Upper lobe of right lung (tissue), 1 donor: ENCODE measurements around the gene MLLT1. TPM values are rescaled to one million over a fixed set of nuclear protein-coding genes. Genes with fewer than 3 reads are reported as not detected.

Experiments
- ATAC-seq: fragments of 200-7000 bp; cut with Tn5 transposase; one replicate; pipeline ENCODE4 v1.9.1; 2020; ENCODE audit warnings: mild to moderate bottlenecking, moderate library complexity
- DNase-seq: peaks from one replicate; pipeline ENCODE4 v3.0.0-alpha.2; 2020
- H3K27ac ChIP-seq: fragments of 200-600 bp; one replicate; pipeline ENCODE4 v1.8.0; 2022
- H3K27me3 ChIP-seq: fragments of 200-600 bp; one replicate; pipeline ENCODE4 v1.8.0; 2022; ENCODE audit warnings: mild to moderate bottlenecking
- H3K36me3 ChIP-seq: fragments of 200-600 bp; one replicate; pipeline ENCODE4 v1.8.0; 2022
- H3K4me1 ChIP-seq: fragments of 200-600 bp; one replicate; pipeline ENCODE4 v1.8.0; 2022
- H3K4me3 ChIP-seq: fragments of 200-600 bp; one replicate; pipeline ENCODE4 v1.8.0; 2022; ENCODE audit warnings: mild to moderate bottlenecking
- H3K9me3 ChIP-seq: fragments of 200-600 bp; one replicate; pipeline ENCODE4 v1.8.0; 2022
- intact Hi-C: fragments of 100-400 bp; cut with DNase I; formaldehyde crosslinking; loops from one replicate; pipeline ENCODE4 v1.11.0; 2022
- total RNA-seq: library from RNA; stranded (reverse); fragmentation: NEBNext Ultra II Directional; extraction: Animal tissue kit (Norgen Biotek cat#: 25700); gene quantifications from one replicate; pipeline ENCODE4 v1.2.1, GENCODE V29; 2021
- TF ChIP-seq, protein P1 (sequence below): fragments of 200-600 bp; IDR thresholded peaks from one replicate; pipeline ENCODE4 v1.8.0; 2022; ENCODE audit warnings: antibody characterized with exemption
- donor health status: DM: no; HTN: yes; CAD: no; lungs with severe emphysema.

MLLT1 gene
- total RNA-seq, 1 donor from 2014 or later, result 73.4 TPM

DNA sequence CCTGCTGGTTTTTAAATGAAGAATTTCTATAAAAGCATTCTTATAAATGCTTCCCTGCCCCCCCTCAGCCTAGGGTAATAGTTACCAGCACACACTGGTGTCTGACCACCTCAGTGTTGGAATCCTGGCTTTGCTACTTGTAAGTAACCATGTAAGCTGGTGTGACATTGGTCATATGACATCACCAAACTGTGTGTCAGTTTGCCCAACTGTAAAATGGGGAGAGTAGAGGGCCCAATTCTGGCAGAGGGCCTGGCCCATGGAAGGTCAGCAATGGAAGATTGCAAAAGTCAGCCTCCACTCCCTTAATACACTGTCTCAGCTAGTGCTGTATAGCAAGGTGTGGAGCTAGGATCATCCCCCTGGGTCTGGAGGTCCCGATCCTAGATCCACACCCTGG, 112.7 kb downstream of the MLLT1 start:
- no peak for ATAC-seq
- intact Hi-C loops, result loop anchor here (5.0 kb wide), 1 partner anchor 135 kb away; no protein-coding TSS in a partner anchor

DNA sequence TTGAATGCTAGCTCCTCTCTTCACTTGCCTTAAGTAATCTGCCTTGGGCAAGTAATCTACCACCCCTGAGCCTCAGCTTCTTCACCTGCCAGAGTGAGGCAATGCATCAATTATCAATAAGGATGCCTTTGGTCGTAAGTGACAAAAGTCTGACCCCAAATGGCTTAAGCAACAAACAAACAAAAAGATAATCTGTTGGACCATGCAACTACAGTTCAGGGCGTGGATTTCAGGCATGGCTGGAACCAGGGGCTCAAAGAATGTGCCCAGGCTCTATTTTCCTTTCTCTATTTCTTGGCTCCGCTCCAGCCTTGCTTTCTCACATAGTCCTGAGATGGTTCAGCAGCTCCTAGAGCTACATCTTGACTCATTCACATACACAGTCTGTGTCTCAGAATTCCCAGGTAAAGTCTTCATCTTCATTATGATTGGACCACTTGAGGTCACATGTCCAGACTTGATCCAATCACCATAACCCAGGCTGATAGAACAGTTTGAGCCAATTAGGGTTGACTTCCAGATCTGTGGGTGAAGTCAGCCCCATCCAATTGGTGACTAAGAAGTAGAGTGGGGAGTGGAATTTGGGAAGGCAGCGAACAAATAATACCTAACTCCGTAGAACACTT, 114.8 kb downstream of the MLLT1 start:
- Histone ChIP-seq H3K27ac (no peak overlapping the region), H3K4me1 (no peaks in the 10 kb centered on the region), H3K27me3 (no peaks in the 10 kb centered on the region), H3K9me3 (no peaks in the 10 kb centered on the region), H3K4me3 (no peak overlapping the region), H3K36me3 (no peaks in the 10 kb centered on the region)
- TF ChIP-seq, protein P1, sequence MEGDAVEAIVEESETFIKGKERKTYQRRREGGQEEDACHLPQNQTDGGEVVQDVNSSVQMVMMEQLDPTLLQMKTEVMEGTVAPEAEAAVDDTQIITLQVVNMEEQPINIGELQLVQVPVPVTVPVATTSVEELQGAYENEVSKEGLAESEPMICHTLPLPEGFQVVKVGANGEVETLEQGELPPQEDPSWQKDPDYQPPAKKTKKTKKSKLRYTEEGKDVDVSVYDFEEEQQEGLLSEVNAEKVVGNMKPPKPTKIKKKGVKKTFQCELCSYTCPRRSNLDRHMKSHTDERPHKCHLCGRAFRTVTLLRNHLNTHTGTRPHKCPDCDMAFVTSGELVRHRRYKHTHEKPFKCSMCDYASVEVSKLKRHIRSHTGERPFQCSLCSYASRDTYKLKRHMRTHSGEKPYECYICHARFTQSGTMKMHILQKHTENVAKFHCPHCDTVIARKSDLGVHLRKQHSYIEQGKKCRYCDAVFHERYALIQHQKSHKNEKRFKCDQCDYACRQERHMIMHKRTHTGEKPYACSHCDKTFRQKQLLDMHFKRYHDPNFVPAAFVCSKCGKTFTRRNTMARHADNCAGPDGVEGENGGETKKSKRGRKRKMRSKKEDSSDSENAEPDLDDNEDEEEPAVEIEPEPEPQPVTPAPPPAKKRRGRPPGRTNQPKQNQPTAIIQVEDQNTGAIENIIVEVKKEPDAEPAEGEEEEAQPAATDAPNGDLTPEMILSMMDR, result no peak
- DNase-seq (no peak), ATAC-seq (no peak)
- intact Hi-C loops, result loop anchor here (5.0 kb wide), 1 partner anchor 137 kb away; no protein-coding TSS in a partner anchor

More for the DNA sequence above, 112.7 kb downstream of the MLLT1 start:
- Histone ChIP-seq H3K9me3 (no peaks in the 10 kb centered on the region), H3K4me3 (no peak overlapping the region), H3K27ac (no peak overlapping the region), H3K4me1 (no peaks in the 10 kb centered on the region), H3K27me3 (no peaks in the 10 kb centered on the region), H3K36me3 (no peaks in the 10 kb centered on the region)
- no peak for DNase-seq
- TF ChIP-seq, protein P1, result no peak

GRCh38 chr19:6161271-6161850, 118.4 kb downstream of the MLLT1 start:
- Histone ChIP-seq H3K9me3 (no peaks in the 10 kb centered on the region), H3K4me3 (no peak overlapping the region), H3K4me1 (no peaks in the 10 kb centered on the region), H3K27ac (no peak overlapping the region), H3K27me3 (no peaks in the 10 kb centered on the region), H3K36me3 (no peaks in the 10 kb centered on the region)
- peak; percentile 67 for DNase-seq
- ATAC-seq, result peak; percentile 88
- intact Hi-C loops, result no loop called here
- TF ChIP-seq, protein P1, result no peak

Other genes with a start within 250 kb of the MLLT1 start
- 11.7 TPM for gene RFX2, start 169.5 kb downstream of the MLLT1 start, total RNA-seq
- gene ACSBG2, start 144.3 kb downstream of the MLLT1 start, total RNA-seq, result not detected
- not detected for gene ACER1, start 53.6 kb upstream of the MLLT1 start, total RNA-seq
- gene CLPP, start 81.6 kb upstream of the MLLT1 start, total RNA-seq, result 57.7 TPM
- gene ALKBH7, start 92.8 kb upstream of the MLLT1 start, total RNA-seq, result 57.2 TPM
- 1.7 TPM for gene PSPN, start 96.0 kb upstream of the MLLT1 start, total RNA-seq
- gene GTF2F1, start 113.2 kb upstream of the MLLT1 start, total RNA-seq, result 47.4 TPM
- 186 TPM for gene KHSRP, start 144.8 kb upstream of the MLLT1 start, total RNA-seq
- gene SLC25A41, start 153.8 kb upstream of the MLLT1 start, total RNA-seq, result not detected
- 51.4 TPM for gene SLC25A23, start 179.8 kb upstream of the MLLT1 start, total RNA-seq
- 48.4 TPM for gene CRB3, start 184.3 kb upstream of the MLLT1 start, total RNA-seq
- gene DENND1C, start 201.8 kb upstream of the MLLT1 start, total RNA-seq, result 8.7 TPM
- 0.58 TPM for gene TUBB4A, start 222.3 kb upstream of the MLLT1 start, total RNA-seq